SKM-1 treated with dmso at 0.1 percent for 144 hours (cell line): ENCODE measurements around the gene PARVB.

Source experiments
- DNase-seq: peaks from one replicate; lab custom pipeline; 2025; ENCODE audit not compliant: unreplicated experiment; lab: John Stamatoyannopoulos, UW

Gene PARVB

GRCh38 chr22:44026630-44027511 is 2.8 kb downstream of the PARVB start:
- DNase-seq: peak; percentile 86

- no peak for DNase-seq
These were observed 4.0 kb downstream of the PARVB start for GRCh38 chr22:44028091-44028490.

- DNase-seq: no peak
These were observed 5.0 kb downstream of the PARVB start for GRCh38 chr22:44029069-44029468.

GRCh38 chr22:44030051-44030701 is 6.1 kb downstream of the PARVB start:
- DNase-seq: no peak

- no peak for DNase-seq
These were observed 6.6 kb downstream of the PARVB start for GRCh38 chr22:44030702-44031082.

- DNase-seq: no peak
These were observed 7.3 kb downstream of the PARVB start for GRCh38 chr22:44031158-44031952.

GRCh38 chr22:44032126-44032730 is 8.1 kb downstream of the PARVB start:
- DNase-seq: no peak

GRCh38 chr22:44033287-44033686 is 9.2 kb downstream of the PARVB start:
- no peak for DNase-seq

- DNase-seq: no peak
These were observed 9.6 kb downstream of the PARVB start for GRCh38 chr22:44033694-44034093.

GRCh38 chr22:44037519-44038375 is 13.6 kb downstream of the PARVB start:
- DNase-seq: no peak

- no peak for DNase-seq
These were observed 15.6 kb downstream of the PARVB start for GRCh38 chr22:44039566-44040171.

- no peak for DNase-seq
These were observed 18.4 kb downstream of the PARVB start for GRCh38 chr22:44042249-44043218.

GRCh38 chr22:44045145-44045544 is 21.0 kb downstream of the PARVB start:
- no peak for DNase-seq

GRCh38 chr22:44046485-44047141 is 22.5 kb downstream of the PARVB start:
- DNase-seq: no peak

- no peak for DNase-seq
These were observed 23.8 kb downstream of the PARVB start for GRCh38 chr22:44047891-44048301.

GRCh38 chr22:44049486-44050231 is 25.6 kb downstream of the PARVB start:
- no peak for DNase-seq

- no peak for DNase-seq
These were observed 26.8 kb downstream of the PARVB start for GRCh38 chr22:44050766-44051355.
